MCF 10A (cell line): ENCODE data around the gene NXPH1. TPM values are rescaled to one million over a fixed set of nuclear protein-coding genes. Genes with fewer than 3 reads are reported as not detected.

Source experiments
- BruUV-seq: library from RNA; stranded (reverse); fragments of 400-500 nt; replicated peaks from 2 replicates; lab custom pipeline; 2021; lab: Mats Ljungman, UMichigan
- CTCF ChIA-PET: fragments of 300-600 bp; sonication (Branson Sonifier 250); formaldehyde crosslinking; extraction: SDS; loops from one replicate; lab custom pipeline; 2021; ENCODE audit warnings: antibody characterized with exemption, inconsistent platforms; lab: Yijun Ruan, JAX
- POLR2A ChIA-PET: fragments of 300-600, 350-650 bp; sonication (Branson Sonifier 250); formaldehyde crosslinking; extraction: SDS; loops from one replicate; lab custom pipeline; 2020; ENCODE audit warnings: antibody characterized with exemption, inconsistent platforms; lab: Yijun Ruan, JAX
- DNase-seq: peaks from one replicate; pipeline ENCODE4 v3.0.0-alpha.2; 2018; ENCODE audit not compliant: unreplicated experiment
- H3K27ac Mint-ChIP-seq: one replicate; pipeline ENCODE4 v1.8.0; 2022; ENCODE audit warnings: mild to moderate bottlenecking, low read depth, mixed read lengths; ENCODE audit not compliant: unreplicated experiment
- H3K27me3 Mint-ChIP-seq: one replicate; pipeline ENCODE4 v1.8.0; 2022; ENCODE audit warnings: mixed read lengths; ENCODE audit not compliant: insufficient read depth, unreplicated experiment
- H3K36me3 Mint-ChIP-seq: one replicate; pipeline ENCODE4 v1.8.0; 2022; ENCODE audit warnings: mild to moderate bottlenecking, moderate library complexity, mixed read lengths; ENCODE audit not compliant: insufficient read depth, unreplicated experiment
- H3K4me1 Mint-ChIP-seq: one replicate; pipeline ENCODE4 v1.8.0; 2022; ENCODE audit warnings: mixed read lengths; ENCODE audit not compliant: insufficient read depth, unreplicated experiment
- H3K4me3 Mint-ChIP-seq: one replicate; pipeline ENCODE4 v1.8.0; 2022; ENCODE audit warnings: mild to moderate bottlenecking, moderate library complexity, mixed read lengths; ENCODE audit not compliant: unreplicated experiment
- H3K9me3 Mint-ChIP-seq: one replicate; pipeline ENCODE4 v1.8.0; 2022; ENCODE audit warnings: mixed read lengths; ENCODE audit not compliant: unreplicated experiment
- intact Hi-C: fragments of 100-400 bp; cut with micrococcal nuclease; formaldehyde crosslinking; loops from 2 replicates; pipeline ENCODE4 v1.14.1; 2022
- total RNA-seq: library from RNA; stranded (reverse); gene quantifications from 2 replicates; pipeline ENCODE4 v1.2.3, GENCODE V29; 2022
- TF ChIP-seq, protein P1 (sequence below): fragments of 200-600 bp; IDR thresholded peaks from one replicate; pipeline ENCODE4 v1.8.0; 2022; ENCODE audit warnings: antibody characterized with exemption, mild to moderate bottlenecking; ENCODE audit not compliant: unreplicated experiment

Gene NXPH1
- total RNA-seq, 1 experiment from 2014 or later: not detected

DNA sequence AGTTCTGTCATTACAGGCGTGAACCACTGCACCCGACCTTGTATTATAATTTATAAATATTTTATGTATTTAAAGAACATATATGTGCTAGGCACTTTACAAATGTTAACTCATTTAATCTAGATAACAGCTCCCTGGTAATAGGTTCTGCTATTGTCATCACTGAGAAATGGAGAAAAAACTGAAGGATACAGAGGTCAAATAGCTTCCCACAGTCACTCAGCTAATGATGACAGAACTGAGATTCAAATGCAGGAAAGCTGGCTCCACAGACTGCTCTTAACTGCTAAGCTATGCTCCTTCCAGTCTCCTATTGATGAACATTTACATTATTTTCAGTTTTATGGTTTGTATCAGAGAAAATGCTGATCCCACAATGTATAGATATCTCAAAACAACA is 28.9 kb downstream of the NXPH1 start:
- no peaks in the 10 kb centered on the region for H3K36me3 Mint-ChIP-seq
- TF ChIP-seq, protein P1, sequence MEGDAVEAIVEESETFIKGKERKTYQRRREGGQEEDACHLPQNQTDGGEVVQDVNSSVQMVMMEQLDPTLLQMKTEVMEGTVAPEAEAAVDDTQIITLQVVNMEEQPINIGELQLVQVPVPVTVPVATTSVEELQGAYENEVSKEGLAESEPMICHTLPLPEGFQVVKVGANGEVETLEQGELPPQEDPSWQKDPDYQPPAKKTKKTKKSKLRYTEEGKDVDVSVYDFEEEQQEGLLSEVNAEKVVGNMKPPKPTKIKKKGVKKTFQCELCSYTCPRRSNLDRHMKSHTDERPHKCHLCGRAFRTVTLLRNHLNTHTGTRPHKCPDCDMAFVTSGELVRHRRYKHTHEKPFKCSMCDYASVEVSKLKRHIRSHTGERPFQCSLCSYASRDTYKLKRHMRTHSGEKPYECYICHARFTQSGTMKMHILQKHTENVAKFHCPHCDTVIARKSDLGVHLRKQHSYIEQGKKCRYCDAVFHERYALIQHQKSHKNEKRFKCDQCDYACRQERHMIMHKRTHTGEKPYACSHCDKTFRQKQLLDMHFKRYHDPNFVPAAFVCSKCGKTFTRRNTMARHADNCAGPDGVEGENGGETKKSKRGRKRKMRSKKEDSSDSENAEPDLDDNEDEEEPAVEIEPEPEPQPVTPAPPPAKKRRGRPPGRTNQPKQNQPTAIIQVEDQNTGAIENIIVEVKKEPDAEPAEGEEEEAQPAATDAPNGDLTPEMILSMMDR: no peak
- no peaks in the 10 kb centered on the region for H3K4me1 Mint-ChIP-seq
- H3K4me3 Mint-ChIP-seq: no peak overlapping the region
- intact Hi-C loops: no loop called here
- no peaks in the 10 kb centered on the region for H3K9me3 Mint-ChIP-seq
- CTCF ChIA-PET: interaction anchor here (0.6 to 0.9 kb wide), 2 partner anchors 24 to 478 kb away, joined by 3 read pairs; no protein-coding TSS in a partner anchor
- no peak for DNase-seq
- no peak overlapping the region for H3K27ac Mint-ChIP-seq
- no TSS peak for BruUV-seq
- POLR2A ChIA-PET: no interaction called here
- H3K27me3 Mint-ChIP-seq: peaks cover 58% of the 10 kb centered on the region

DNA sequence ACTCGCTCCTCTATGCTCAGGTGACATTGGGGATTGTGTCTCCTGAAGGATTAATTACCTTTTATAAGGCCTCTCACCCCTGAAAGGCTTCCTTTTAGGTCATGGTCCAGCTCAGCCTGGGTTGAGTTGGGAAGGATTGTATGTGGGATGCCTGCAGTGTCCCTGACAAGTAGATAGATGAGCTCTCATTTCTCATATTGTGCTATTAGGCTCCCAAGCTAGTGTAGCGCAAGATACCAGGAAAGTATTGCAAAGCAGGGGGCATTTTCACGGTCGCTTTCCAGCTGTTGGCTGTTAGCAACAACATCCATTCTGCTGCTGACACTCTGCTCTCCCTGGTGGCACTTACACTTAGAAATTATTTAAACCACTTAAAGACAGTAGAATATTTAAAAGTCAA is 31.9 kb downstream of the NXPH1 start:
- TF ChIP-seq, protein P1: no peak
- no TSS peak for BruUV-seq
- POLR2A ChIA-PET: interaction anchor here (0.5 kb wide), 1 partner anchor 229 kb away, joined by 3 read pairs; no protein-coding TSS in a partner anchor
- Mint-ChIP-seq H3K4me3 (no peak overlapping the region), H3K36me3 (no peaks in the 10 kb centered on the region), H3K27ac (no peak overlapping the region), H3K4me1 (no peaks in the 10 kb centered on the region), H3K27me3 (peaks cover 40% of the 10 kb centered on the region), H3K9me3 (no peaks in the 10 kb centered on the region)
- intact Hi-C loops: no loop called here
- no peak for DNase-seq
- CTCF ChIA-PET: no interaction called here

DNA sequence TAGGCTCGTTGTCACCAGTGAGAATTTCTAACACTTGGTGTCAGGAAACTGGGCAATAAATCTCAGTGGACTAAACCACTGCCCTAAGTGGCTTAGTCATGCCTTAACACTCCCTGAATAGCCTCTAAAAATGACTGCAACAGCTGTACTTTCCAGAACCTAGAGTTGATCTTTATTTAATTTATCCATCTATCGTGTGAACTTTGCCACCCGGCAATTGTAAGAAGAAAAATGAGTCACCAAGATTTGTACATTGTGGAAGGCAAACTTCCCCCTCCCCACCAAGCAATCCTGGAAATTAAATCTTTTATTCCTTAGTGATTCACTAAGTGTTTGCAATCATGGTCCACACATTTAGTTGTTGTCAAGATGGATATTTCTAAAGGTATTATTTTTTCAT is 47.1 kb downstream of the NXPH1 start:
- intact Hi-C loops: no loop called here
- no peak overlapping the region for H3K27ac Mint-ChIP-seq
- BruUV-seq: no TSS peak

DNA sequence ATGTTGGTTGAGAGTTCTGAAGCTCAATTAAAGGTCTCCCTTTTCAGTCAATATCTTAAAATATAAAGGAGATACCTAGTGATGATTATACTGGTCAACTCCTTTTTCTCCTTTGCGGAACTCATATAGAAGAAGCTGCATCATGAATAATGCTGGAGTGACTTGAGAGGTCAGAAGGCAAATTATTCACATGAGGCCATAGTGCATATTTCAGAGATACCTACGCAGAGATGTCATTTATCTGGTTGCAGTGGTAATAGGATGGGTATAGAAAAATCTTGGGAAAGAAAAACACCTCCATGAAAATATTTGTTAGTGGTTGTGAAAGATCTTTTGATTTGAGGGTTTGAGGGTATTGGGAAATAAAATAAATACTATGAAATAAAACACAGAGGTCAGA is 47.7 kb downstream of the NXPH1 start:
- POLR2A ChIA-PET: no interaction called here
- intact Hi-C loops: no loop called here
- no peak for DNase-seq

More for the DNA sequence above, 47.1 kb downstream of the NXPH1 start:
- ChIA-PET POLR2A (no interaction called here), CTCF (no interaction called here)
- peaks cover 14% of the 10 kb centered on the region for H3K9me3 Mint-ChIP-seq
- DNase-seq: no peak
- peaks cover 31% of the 10 kb centered on the region for H3K27me3 Mint-ChIP-seq
- H3K4me3 Mint-ChIP-seq: no peak overlapping the region
- TF ChIP-seq, protein P1: no peak
- H3K36me3 Mint-ChIP-seq: no peaks in the 10 kb centered on the region
- no peaks in the 10 kb centered on the region for H3K4me1 Mint-ChIP-seq

More for the DNA sequence above, 47.7 kb downstream of the NXPH1 start:
- TF ChIP-seq, protein P1: no peak
- H3K27me3 Mint-ChIP-seq: peaks cover 26% of the 10 kb centered on the region
- H3K4me3 Mint-ChIP-seq: no peak overlapping the region
- CTCF ChIA-PET: no interaction called here
- no peak overlapping the region for H3K27ac Mint-ChIP-seq
- BruUV-seq: no TSS peak
- H3K4me1 Mint-ChIP-seq: no peaks in the 10 kb centered on the region
- H3K36me3 Mint-ChIP-seq: no peaks in the 10 kb centered on the region
- peaks cover 14% of the 10 kb centered on the region for H3K9me3 Mint-ChIP-seq
